Lung microvascular endothelial cell (primary cell): ENCODE results near the gene SLCO2A1. TPM values are rescaled to one million over a fixed set of nuclear protein-coding genes. Genes with fewer than 3 reads are reported as not detected.
A peak's percentile ranks its signal among the peaks of the same experiment; 100 is the strongest.

ENCODE experiments used
- DNase-seq, 2 donors: peaks; one replicate each; pipeline versions ENCODE4 v3.0.0 to v3.0.0-alpha.2; 2010; ENCODE audit warnings: low read depth in 2 of 2
- total RNA-seq: library from RNA; depleted of rRNA; stranded (reverse); fragments of >200 nt; gene quantifications from 2 replicates; pipeline ENCODE4 v1.2.1, GENCODE V29; 2014

SLCO2A1 gene
- total RNA-seq, 1 donor from 2014 or later = 7.9 TPM

GRCh38 chr3:133934996-133935842, 94.5 kb downstream of the SLCO2A1 start:
- no peak for DNase-seq

- no peak for DNase-seq
These were observed 95.4 kb downstream of the SLCO2A1 start for GRCh38 chr3:133934073-133934970.

- no peak for DNase-seq
These were observed 96.4 kb downstream of the SLCO2A1 start for GRCh38 chr3:133933097-133934024.

GRCh38 chr3:133932009-133932408, 97.7 kb downstream of the SLCO2A1 start:
- no peak for DNase-seq

- no peak for DNase-seq
These were observed 98.6 kb downstream of the SLCO2A1 start for GRCh38 chr3:133931084-133931483.

GRCh38 chr3:133930341-133930933, 99.3 kb downstream of the SLCO2A1 start:
- peak; percentile 82 to 86 for DNase-seq

GRCh38 chr3:133928903-133929607, 100.7 kb downstream of the SLCO2A1 start:
- peak in 1 of 2 donors; percentile 41 for DNase-seq

- DNase-seq = no peak
These were observed 101.4 kb downstream of the SLCO2A1 start for GRCh38 chr3:133928136-133928893.

GRCh38 chr3:133927540-133928066, 102.1 kb downstream of the SLCO2A1 start:
- DNase-seq = peak; percentile 46 to 68

GRCh38 chr3:133926736-133927539, 102.8 kb downstream of the SLCO2A1 start:
- DNase-seq = no peak

- no peak for DNase-seq
These were observed 103.6 kb downstream of the SLCO2A1 start for GRCh38 chr3:133925960-133926735.

GRCh38 chr3:133924041-133924440, 105.7 kb downstream of the SLCO2A1 start:
- DNase-seq = no peak

GRCh38 chr3:133921592-133921991, 108.1 kb downstream of the SLCO2A1 start:
- DNase-seq = no peak

GRCh38 chr3:133917144-133917543, 112.6 kb downstream of the SLCO2A1 start:
- no peak for DNase-seq

GRCh38 chr3:133915685-133916658, 113.8 kb downstream of the SLCO2A1 start:
- DNase-seq = no peak

GRCh38 chr3:133914839-133915600, 114.7 kb downstream of the SLCO2A1 start:
- no peak for DNase-seq
